GM19240 (cell line): Measurements from ENCODE around the gene MYRFL.
"Not testable (repeated sequence)": the region's sequence is repeated elsewhere in the genome, so short reads cannot be mapped to it uniquely, and the experiment has no call there.

Experiments
- DNase-seq: peaks from one replicate; pipeline ENCODE4 v3.0.0; 2011; ENCODE audit warnings: low spot score; ENCODE audit not compliant: insufficient read length

The MYRFL gene

GRCh38 chr12:69986114-69986513 is 161.1 kb downstream of the MYRFL start:
- DNase-seq: no peak

- DNase-seq: no peak
Observed at GRCh38 chr12:69987579-69988091, 162.6 kb downstream of the MYRFL start.

GRCh38 chr12:69988481-69989321 is 163.7 kb downstream of the MYRFL start:
- DNase-seq: no peak

GRCh38 chr12:69991690-69992288 is 166.8 kb downstream of the MYRFL start:
- no peak for DNase-seq

- DNase-seq: no peak
Observed at GRCh38 chr12:69993433-69993832, 168.4 kb downstream of the MYRFL start.

- not testable (repeated sequence) for DNase-seq
Observed at GRCh38 chr12:69994086-69994485, 169.1 kb downstream of the MYRFL start.

- DNase-seq: no peak
Observed at GRCh38 chr12:69994724-69995173, 169.7 kb downstream of the MYRFL start.

GRCh38 chr12:69996241-69996640 is 171.2 kb downstream of the MYRFL start:
- DNase-seq: no peak

GRCh38 chr12:69996722-69997121 is 171.7 kb downstream of the MYRFL start:
- no peak for DNase-seq

GRCh38 chr12:69998011-69998410 is 173.0 kb downstream of the MYRFL start:
- DNase-seq: no peak

- no peak for DNase-seq
Observed at GRCh38 chr12:69998922-69999321, 173.9 kb downstream of the MYRFL start.

- no peak for DNase-seq
Observed at GRCh38 chr12:69999561-69999960, 174.5 kb downstream of the MYRFL start.

- no peak for DNase-seq
Observed at GRCh38 chr12:70002097-70002911, 177.3 kb downstream of the MYRFL start.

GRCh38 chr12:70002912-70003255 is 177.9 kb downstream of the MYRFL start:
- DNase-seq: no peak

- DNase-seq: no peak
Observed at GRCh38 chr12:70005864-70006618, 181.0 kb downstream of the MYRFL start.

GRCh38 chr12:70006619-70006973 is 181.6 kb downstream of the MYRFL start:
- DNase-seq: no peak

GRCh38 chr12:70007687-70008086 is 182.7 kb downstream of the MYRFL start:
- no peak for DNase-seq
